ENCODE data around the gene SNED1.
A peak's percentile ranks its signal among the peaks of the same experiment; 100 is the strongest.

SNED1 gene

DNA sequence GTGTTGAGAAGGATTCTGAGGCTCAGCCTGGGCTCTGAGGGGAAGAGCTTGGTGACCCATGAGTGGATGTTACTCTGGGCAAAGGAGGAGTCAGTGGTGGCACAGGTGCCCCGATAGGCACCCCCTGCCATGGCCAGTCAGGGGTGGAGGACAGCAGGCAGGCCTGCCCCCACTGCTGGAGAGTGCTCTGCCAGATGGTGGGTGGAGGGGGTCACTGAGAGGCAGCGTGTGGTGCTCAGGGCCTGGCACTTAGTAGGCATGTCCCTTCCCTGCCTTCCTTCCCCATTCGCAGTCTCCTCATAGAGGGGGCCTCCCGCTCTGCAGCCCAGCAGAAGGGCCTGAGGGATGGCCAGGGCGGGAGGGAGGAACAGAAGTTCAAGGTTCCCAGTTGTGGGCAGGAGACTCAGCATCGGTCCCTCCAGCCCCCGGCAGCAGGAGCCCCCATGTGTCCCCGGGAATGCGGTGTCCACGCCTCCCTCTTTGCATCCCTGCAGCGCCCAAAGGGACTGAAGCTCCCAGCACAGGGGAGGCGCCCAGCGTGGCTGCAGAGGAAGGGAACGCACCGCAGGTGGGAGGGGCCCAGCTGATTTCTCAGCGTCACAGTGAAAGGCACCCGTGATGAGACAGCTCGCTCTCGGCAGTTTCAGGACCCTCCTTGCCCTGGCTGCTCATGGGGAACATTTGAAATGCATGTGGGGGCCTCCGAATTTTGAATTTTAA lies 5.7 kb upstream of the SNED1 start:
- peak; percentile 59 for DNase-seq

DNA sequence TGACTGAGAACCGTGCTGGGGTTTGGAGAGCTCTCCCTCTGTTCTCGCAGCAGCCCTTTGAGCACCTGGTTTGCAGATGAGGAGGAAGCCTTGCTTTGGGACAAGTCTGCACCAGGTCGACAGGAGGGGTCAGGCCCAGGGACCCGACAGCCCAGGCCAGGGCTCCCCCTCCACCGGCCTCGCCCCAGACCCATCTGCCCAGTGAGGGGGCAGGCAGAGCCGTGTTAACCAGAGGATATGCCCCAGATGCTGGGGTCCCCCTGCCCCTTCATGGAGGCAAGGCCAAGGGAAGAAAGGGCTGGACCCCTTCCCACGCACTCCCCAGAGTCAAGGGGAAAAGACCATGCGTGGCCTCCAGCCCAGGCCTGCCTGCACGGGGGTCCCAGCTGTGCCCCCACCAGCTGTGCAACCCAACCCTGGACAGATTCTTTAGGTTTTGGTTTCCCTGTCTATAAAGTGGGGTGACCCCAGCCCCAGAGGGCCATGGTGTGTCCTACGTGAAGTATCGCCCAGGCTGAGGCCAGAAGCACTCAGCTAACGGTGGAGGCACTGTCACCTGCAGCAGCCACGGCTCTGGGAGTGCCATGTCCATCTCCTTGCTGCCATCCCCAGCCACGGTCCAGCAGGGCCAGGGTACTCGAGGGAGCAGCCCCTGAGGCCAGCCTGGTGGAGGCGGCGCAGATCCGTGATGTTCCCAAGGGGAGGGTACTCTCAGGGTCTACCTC lies 4.8 kb upstream of the SNED1 start:
- DNase-seq: peak; percentile 41

DNA sequence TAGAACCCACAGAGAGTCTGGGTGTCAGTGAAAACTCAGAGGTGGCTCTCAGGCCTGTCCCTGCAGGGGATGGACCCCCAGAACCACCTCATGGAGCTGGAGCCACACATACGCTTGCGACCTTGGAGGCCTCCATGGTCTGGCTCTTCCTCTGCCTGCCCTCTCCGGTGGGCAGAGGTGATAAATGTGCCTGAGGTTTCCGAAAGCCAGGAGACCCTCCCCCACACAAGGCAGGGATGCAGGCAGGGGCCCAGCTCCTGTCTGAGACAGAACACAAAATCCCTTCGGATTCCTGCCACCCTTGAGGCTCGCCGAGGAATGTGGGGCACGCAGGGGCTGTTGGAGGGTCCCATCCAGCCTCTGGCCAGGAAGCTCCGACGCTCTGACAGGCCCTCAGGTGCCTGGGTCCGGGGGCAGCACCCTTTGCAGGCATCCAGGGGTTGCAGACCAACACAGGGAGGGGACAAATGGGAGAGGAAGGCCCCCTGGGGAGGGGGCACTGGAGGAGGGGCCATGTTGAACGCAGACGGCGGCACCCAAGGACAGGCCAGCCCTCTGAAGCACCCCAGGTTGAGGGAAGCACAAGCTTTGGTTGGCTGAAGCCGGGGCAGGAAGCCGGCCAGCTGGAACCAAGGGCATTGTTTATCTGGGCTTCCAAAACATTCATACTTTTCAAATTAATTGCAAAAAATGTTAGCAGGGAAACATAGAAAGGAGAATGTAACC lies 4.1 kb upstream of the SNED1 start:
- DNase-seq: peak; percentile 35

DNA sequence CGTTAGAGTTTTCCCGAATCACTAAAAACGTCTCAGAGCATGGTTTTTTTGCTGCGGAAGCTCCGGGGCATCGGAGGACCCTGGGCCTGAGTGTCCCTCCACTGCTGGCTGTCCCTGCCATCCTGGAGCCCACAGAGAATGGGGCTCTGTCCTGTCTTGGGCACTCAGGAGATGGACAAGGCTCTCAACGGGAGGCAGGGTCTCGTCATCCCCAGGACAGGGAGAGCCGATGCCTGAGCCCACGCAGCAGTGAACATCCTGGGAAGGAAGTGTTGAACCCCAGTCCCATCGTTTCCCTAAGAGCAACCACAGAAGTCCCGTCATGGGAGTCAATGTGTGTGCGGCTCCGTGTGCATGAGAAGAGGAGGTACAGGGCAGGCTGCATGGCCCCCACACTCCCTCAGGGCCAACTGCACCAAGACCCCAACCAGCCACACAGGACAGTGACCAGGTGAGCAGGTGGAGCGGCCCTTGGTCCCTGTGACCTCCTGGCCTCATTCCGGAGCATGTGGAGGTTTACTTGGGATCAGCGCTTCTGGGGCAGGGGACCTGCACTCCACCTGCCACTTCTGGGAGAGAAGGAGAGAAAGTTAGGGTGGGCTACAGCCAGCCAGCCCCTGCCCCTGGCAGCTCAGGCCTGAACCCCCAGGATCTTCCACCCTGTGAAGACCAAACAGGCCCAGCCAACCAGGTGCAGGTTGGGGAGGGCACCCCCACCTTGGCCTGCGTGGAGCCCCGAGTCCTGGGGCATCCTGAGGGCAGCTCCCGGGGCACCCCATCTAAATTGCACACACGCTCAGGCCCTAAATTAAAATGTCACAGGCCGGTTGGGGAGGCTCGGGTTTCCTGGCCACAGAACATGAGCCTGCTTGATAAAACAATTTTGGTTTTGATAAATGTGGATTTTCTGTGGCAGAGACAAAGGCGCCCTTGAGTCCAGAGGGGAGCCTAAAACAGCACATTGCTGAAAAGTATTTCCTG lies 3.1 kb upstream of the SNED1 start:
- peak; percentile 43 for DNase-seq

DNA sequence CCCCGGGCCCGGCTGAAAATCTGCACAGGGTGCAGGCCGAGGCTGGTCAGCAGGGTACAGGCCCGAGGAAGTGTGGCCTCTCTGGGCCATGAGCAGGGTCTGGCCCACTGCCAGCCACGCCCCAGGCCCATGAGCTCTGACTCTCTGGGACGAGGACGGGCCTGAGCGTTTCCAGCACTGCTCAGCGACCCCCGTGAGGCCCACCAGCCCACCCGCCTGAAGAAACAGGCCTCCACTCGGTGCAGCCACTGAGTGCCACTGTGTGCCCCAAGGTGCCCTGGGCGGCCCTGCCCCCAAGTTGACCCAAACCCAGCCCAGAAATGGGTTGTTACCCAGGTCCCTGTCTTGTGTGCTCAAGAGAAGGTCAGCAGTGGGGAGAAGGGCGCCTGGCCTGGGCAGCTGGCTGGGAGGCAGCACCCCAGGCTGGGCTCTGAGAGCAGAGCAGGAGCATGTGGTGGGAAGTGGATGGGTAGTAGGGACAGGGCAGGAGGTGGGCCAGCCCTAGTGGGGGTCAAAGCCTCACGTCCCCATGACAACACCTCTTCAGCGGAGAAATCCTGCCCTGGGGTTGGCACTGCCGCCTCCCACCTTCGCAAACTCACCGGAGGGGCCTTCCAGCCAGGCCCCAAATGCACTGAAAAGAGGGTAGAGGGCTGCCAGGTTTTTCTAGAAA lies 2.1 kb upstream of the SNED1 start:
- peak; percentile 43 for DNase-seq

DNA sequence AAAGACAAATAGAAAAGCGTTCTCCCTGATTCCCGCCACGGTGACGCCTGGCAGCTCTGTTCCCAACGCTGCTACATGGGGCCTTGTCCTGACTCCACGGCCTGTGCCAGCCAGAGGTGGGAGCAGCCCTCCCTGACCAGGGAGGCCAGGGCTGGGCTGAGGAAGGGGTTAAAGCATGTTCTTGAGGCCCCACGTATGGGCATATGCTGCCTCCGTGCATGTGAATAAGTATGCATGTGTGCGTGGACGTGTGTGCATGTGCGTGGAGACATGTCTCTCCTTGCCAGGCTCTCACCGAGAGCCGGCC lies 1.6 kb upstream of the SNED1 start:
- peak; percentile 50 for DNase-seq

DNA sequence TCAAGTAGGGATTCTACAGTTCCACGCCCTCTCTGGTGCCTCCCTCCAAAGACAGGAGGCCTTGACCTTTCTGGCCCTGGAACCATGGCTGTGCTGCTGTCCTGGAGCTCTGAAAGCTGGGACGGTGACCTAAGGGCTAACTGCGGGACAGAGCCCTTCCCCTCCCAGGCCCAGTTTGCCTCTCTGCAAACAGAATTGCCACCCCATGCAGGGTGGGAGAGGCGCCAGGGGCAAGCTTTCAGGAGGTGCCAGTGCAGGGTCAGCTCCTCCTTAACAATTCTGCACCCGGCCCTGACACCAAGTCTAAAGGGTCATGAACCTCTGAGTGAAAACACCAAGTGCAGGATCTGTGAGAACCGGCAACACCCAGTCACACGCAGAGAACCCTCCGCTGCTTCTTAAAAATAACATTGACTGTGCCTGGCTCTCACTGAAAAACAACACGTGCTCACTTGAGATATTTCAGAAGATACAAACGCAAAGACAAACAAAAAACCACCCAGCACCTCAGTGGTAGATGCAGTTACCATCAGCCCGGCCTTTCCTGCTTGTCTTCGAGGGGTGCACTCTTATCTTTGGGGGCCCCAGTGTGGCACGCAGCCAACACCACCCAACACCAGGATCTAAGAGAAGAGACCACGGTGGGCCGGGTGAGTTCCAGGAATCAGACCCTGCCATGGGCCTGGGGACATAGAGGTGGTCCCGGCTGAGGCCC lies 1.1 kb upstream of the SNED1 start:
- peak; percentile 51 for DNase-seq

DNA sequence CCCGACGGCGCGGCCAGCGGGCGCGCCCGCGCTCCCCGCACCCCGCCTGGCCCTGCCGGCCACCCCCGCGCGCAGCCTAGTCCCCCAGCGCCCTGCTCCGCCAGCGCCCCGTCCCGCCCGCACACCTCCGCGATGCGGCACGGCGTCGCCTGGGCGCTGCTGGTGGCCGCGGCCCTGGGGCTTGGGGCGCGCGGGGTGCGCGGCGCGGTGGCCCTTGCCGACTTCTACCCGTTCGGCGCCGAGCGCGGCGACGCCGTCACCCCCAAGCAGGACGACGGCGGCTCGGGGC lies 232 bp downstream of the SNED1 start:
- peak; percentile 58 for DNase-seq

DNA sequence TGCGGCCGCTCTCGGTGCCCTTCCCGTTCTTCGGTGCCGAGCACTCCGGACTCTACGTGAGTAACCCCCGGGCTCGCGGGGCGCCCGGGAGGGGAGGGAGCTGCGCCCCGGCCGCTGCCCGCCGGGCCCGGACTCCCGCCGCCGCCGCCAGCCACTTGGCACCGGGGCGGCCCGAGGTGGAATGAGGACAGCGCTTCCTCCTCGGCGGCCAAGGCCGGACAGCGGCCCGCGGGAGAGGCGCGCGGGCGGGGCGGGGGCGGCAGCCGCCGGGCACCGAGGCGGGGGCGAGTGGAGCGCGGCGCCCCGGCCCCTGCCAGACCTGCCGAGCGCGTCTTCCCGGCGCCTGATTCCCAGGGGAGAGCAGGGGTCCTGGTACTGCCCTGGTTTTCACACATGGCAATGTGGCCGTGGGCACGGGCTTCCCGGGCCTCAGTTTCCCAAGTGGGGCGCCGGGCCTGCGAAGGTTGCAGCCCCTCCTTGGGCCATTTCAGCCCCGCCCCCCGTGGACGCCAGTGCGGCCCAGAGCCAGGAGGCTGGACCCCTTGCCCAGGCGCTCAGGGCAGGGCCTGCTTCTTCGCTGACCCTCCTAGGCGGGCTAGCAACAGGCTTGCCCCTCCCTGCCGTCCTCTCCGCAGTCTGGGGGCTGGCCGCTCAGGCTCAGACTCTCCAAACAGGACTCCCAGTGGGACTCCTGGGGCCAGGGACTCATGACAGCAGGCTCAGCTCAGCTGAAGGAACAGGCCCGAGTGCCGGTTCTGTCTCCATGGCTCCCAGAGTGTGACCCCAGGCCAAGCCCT lies 775 bp downstream of the SNED1 start:
- peak; percentile 53 for DNase-seq

DNA sequence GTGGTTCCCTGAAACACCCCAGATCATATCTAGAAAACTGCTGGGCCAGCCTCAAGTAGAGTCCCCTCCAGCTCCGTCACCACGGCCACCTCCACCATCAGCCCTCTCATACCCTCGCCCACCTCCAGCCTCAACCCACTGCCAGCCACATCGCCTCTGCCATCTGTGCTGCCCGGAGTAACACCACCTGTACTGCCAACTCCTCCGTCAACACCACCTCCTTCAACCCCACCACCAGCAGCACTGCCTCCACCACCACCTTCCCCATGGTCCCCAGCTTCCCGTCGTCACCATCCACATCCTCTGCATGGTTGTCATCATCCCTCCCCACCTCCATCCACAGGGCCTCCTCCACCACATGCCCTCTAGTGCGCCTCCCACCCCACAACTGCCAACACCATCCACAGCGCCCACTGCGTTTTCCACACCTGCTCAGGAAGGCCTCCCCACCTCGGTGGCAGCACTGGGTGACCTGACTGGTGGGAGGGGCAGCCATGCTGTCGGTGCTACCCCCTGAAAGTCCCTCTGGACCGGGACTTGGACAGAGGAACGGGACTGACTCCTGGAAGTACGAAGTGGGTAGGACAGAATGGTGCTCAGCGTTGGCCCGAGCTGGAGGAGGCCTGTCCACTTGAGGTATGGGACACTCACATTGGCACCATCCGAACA lies 1.6 kb downstream of the SNED1 start:
- peak; percentile 47 for DNase-seq

DNA sequence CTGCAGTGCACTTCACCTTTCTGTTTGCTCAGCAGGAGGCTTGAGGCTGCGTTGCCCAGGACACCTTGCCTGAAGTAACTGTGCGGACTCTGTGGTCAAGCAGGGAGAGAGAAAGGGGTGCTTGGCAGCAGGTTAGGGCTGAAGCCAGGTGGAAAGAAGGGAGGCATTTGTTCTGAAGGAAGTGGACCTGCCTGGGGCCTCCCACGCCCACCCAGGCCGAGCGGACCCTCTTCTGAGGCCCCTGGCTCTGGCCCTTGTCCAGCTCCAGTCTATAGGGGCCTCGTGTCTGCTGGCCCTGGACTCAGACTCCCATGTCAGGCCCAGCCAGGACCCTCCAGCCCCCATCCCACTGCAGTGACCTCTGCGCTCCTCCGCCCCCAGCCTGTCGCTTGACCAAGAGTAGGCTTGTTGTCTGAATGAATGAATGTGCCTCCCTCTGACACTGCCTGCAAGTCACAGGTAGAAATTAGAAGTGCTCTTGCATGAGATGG lies 2.5 kb downstream of the SNED1 start:
- DNase-seq: peak; percentile 45

DNA sequence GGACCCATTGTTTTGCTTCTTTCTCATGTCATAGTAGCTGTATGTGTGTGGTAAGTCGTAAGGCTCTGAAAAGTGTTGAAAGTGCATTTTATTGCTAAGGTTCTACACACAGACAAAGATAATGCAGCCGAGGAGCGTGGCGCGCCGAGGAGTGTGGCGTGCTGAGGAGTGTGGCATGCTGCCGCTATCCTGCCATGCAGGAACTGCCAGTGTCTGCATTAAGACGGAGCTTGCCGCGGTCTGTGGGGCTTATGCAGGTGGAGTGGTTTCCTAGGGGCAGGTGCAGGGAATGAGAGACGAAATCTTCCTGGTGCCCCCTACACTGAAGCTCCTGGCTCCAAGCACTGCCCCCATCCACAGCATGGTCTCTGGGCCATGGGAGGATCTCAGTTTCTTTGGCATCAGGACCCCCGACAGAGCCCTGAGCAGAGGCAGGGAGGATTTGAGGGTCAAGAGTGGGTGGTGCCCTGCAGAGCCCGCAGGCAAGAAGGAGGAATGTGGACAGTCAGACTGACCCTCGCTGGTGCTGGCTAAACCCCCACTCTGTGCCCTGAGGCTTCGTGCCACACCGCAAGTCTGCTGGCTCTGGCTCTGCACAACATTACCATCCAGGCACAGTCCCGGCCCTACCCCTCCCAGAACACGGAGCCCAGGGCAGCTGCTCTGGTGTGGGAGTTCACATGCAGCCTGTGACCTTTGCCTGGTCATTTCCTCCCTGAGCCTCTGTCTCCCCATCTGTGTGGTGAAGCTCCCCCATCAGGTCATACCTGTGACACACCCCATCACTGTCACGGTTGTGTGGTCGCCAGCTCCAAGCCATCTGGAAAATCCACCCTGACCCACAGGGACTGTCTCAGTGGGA lies 3.2 kb downstream of the SNED1 start:
- peak; percentile 44 for DNase-seq

DNA sequence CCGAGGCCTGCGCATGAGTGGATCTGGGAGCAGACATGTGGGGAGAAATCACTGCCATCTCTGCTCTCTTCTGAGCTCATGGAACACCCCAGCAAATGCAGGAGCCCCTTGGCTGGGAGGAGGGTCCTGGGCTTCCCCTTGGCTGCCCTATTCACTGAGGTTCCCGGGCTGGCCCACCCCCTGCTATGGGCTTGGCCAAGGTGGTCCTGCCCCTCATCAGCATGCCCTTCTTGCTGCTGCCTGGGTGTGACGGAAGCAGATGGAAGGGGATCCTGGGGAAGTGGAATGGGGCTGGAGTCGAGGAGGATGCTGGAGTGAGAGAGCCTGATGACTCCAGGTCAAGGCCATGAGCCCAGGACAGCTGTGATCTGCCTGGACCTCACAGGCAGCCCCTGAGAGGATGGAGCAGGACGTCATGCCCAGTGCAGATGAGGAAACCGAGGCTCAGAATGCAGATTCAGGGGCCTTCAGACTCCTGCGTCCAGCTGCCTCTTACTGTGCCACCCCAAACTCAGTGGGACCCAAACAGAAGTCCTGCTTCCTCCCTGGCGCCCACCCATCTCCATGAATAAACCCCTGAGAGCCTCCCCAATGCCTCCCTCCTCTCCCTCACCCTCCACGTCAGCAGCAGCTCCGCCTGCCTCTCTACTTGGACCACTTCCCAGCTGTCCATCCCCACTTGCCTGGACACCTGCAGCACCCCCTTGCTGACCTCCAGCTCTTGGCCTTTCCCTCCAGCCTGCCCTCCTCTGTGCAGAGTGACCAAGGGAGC lies 4.0 kb downstream of the SNED1 start:
- peak; percentile 47 for DNase-seq

DNA sequence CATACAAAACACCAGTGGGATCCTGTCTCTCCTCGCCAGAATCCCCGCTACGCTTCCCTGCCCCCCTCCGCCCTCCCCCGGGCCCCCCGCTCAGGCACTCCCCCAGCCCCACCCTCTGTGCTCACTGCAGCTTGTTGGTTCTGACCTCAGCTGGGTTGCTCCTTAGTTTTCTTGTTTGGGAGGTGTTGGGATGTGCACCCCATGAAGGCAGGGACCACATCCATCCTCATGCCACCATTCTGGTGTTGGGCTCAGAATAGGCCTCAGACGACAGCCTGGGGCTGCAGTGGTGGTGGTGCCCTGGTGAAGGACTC lies 4.6 kb downstream of the SNED1 start:
- DNase-seq: no peak

DNA sequence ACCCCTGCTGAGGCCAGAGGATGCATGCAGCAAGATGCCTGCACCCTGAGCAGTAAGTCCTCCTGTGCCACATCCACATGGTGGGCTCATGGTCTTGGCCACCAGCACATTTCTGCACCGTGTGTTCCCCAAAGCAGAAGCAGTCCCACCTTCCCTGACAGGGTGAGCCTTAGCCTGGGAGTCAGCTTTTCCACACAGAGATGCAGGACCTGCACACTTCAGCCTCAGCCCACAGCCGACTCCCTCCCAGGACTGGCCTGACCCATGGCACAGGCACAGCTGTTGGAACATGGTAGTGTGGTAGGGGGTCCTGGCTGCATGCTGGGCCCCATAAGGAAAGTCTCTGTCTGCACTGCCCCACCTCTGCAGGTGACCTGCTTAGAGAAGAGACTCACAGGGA lies 5.0 kb downstream of the SNED1 start:
- peak; percentile 44 for DNase-seq

DNA sequence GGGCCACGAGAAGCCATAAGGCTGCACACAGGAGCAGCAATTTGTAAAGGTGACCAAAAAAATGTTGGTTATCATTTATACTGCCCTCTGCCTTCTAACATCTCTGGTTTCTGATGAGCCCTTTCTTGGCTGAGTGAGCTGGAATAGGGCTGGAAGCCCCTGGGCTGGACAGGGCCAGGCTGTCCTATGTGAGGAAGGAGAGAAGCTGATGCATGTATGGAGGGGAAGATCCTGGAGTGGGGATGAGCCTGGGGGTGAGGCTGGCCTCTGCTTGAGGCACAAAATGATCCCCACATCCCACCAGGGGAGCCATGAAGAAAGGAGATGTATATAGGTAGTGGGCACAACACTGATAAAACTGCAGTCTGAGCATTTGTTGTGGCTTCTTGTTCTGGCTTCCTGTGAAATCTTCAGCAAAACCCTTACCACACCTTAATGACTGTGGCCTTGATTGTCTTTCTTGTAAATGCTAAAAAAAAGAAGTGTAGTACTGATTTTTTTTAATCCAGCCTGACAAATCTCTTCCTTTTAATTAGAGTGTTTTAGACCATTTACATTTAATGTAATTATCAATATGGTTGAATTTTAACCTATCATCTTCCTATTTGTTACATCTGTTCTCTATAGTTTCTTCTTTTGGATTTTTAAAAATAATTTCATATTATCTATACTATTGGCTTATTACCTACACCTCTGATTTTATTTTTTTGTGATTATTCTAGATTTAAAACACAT lies 5.6 kb downstream of the SNED1 start:
- DNase-seq: no peak

DNA sequence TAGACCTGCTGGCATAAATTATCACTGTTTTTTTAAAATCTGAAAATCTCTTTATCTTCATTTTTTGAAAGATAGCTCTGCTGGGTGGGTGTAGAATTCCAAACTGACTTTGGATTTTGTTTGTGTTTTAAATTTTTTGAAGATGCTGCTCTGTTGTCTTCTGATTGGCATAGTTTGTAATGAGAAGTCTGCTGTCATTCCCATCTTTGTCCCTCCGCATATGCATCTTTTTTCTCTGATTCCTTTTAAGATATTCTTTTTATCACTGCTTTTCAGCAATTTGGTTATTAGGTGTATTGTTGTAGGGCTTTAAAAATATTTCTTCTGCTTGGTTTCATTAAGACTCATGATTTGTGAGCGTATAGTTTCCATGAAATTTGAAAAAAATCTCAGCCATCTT lies 7.2 kb downstream of the SNED1 start:
- DNase-seq: no peak

DNA sequence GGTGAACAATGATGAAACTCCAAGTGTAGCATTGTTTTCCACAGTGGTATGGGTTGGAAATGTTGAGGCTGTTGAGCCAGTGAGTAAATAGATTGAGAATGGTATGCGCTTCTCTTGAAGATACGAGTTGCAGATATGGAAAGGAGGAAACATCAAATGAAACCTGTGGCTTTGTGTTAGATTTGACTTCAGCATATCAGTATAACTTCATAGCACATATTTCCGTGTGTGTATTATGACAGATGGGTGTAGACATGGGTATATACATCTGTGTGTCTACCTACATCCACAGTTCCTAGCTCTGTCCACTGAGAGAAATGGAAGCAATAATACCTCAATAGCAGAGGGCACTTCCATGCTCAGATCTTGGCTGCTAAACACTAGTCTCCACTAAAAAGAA lies 8.0 kb downstream of the SNED1 start:
- no peak for DNase-seq

Data from activated CD8-positive, alpha-beta memory T cell treated with anti-CD3 and anti-CD28 coated beads, Interleukin-2, amount 50 U/mL, for 48 hours (primary cell).